ENCODE results near the gene CTNNA3.

CTNNA3 gene

GRCh38 chr10:65891073-65891981 lies 1804.7 kb downstream of the CTNNA3 start:
- no peak for DNase-seq

DNA sequence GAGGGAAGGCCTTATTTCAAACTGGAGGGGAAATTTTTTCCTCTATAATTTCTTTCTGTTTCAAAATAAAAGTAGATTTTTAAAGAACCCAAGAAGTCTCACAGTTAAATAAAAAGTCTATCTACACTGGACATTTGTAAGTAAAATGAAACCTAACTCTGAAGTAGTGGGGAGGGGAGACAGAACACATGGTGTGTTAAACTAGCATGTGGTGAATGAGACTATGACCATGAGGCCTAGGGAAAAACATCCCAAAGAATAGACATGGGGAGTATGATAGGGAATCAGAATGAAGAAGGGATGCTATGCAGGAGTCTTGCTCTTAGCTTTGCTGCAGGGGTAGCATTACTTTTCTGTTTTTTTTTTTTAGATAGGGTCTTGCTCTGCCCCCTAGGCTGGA lies 1831.5 kb downstream of the CTNNA3 start:
- no peak for DNase-seq

DNA sequence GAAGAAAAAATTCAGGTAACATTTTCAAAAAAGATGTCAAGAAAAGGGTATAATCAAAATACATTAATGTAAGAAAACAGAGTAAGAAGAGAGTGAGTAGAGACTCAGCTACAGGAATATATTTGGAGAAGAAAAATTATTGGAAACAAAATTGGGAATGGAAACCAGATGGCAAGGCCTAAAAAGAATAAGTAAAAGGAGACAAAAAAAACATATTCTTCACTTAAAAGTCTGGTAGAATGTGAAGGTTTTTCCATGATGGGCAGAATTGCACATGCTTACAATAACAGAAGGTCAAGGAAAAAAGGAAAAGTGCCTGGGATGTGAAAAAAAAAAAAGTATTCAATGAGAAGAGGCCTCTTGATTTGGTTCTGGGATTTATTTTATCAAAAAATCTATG lies 1832.0 kb downstream of the CTNNA3 start:
- DNase-seq, result no peak

Measured in CD4-positive, alpha-beta T cell treated with Interleukin-10 for 1 hour (primary cell).